GM12892 (cell line): ENCODE data around the gene UBR2.

Experiments
- POLR2A ChIP-seq: IDR thresholded peaks from 2 replicates; pipeline ENCODE4 v1.6.1; 2011; ENCODE audit warnings: low read depth, low read length, control low read depth
- POLR2AphosphoS5 ChIP-seq: IDR thresholded peaks from 2 replicates; pipeline ENCODE4 v1.6.1; 2011; ENCODE audit warnings: low read depth, low read length, control low read depth
- TAF1 ChIP-seq: IDR thresholded peaks from 2 replicates; pipeline ENCODE4 v1.6.1; 2011; ENCODE audit warnings: low read depth, mild to moderate bottlenecking, control low read depth, low read length, borderline replicate concordance

GRCh38 chr6:42566614-42567208, 2.9 kb downstream of the UBR2 start:
- TF ChIP-seq POLR2AphosphoS5: no peak
- no peak for TF ChIP-seq POLR2A
- no peak for TF ChIP-seq TAF1
